ENCODE results near the gene CWH43.
"Not testable (repeated sequence)": the region's sequence is repeated elsewhere in the genome, so short reads cannot be mapped to it uniquely, and the experiment has no call there.

CWH43 gene

GRCh38 chr4:49107262-49107661, 121.2 kb downstream of the CWH43 start:
- H3K27ac ChIP-seq, result not testable (repeated sequence)

GRCh38 chr4:49108183-49108978, 122.3 kb downstream of the CWH43 start:
- not testable (repeated sequence) for H3K27ac ChIP-seq

GRCh38 chr4:49109567-49110166, 123.6 kb downstream of the CWH43 start:
- H3K27ac ChIP-seq, result not testable (repeated sequence)

GRCh38 chr4:49110579-49110978, 124.5 kb downstream of the CWH43 start:
- not testable (repeated sequence) for H3K27ac ChIP-seq

Data from 22Rv1 (cell line).